ENCODE results near the gene MIXL1.
"Not testable (repeated sequence)": the region's sequence is repeated elsewhere in the genome, so short reads cannot be mapped to it uniquely, and the experiment has no call there.

Gene MIXL1

DNA sequence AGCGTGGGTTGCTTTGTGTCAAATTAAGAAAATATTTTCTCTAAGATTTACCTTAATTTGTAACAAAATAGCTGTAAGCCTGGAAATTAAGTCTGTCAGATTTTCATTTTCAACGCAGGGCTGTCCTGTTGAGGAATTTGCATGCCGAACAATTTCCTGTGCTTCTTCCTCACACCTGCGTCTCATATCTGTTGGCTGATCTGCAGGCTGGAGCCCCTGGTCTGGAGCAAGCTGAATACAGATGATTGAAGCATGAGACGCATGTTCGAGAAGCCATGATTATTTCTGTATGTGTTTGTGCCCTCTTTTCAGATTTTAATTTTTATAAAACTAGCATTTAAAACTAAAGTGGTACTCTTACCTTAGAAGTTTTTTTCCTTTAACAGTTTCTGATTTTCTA, 9.8 kb downstream of the MIXL1 start:
- no peak overlapping the region for H3K4me3 ChIP-seq (ENCODE audit: low read length)
- TF ChIP-seq, protein P1, sequence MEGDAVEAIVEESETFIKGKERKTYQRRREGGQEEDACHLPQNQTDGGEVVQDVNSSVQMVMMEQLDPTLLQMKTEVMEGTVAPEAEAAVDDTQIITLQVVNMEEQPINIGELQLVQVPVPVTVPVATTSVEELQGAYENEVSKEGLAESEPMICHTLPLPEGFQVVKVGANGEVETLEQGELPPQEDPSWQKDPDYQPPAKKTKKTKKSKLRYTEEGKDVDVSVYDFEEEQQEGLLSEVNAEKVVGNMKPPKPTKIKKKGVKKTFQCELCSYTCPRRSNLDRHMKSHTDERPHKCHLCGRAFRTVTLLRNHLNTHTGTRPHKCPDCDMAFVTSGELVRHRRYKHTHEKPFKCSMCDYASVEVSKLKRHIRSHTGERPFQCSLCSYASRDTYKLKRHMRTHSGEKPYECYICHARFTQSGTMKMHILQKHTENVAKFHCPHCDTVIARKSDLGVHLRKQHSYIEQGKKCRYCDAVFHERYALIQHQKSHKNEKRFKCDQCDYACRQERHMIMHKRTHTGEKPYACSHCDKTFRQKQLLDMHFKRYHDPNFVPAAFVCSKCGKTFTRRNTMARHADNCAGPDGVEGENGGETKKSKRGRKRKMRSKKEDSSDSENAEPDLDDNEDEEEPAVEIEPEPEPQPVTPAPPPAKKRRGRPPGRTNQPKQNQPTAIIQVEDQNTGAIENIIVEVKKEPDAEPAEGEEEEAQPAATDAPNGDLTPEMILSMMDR (conservative IDR thresholded peaks at IDR 0.05; ENCODE audit: low read length): no peak
- no peak for DNase-seq (ENCODE audit: low read depth)

DNA sequence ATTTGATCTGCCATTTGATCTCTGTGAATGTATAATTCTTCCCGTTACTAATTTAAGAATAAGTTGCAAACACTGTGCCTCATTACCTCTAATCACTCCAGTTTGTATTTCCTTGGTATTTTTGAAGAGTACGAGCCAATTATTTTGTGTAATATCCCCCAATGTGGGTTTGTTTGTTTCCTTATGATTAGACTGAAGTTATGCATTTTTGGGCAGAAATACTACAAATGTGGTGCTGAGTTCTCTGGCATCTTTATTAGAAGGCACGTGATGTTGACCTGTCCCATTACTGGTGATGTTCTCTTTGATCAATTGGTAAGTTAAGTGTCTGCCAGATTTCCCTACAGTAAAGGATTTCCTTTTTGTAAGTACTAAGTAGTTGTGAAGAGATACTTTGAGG, 10.3 kb downstream of the MIXL1 start:
- no peak overlapping the region for H3K4me3 ChIP-seq (ENCODE audit: low read length)
- DNase-seq (ENCODE audit: low read depth): no peak
- TF ChIP-seq, protein P1 (conservative IDR thresholded peaks at IDR 0.05; ENCODE audit: low read length): no peak

DNA sequence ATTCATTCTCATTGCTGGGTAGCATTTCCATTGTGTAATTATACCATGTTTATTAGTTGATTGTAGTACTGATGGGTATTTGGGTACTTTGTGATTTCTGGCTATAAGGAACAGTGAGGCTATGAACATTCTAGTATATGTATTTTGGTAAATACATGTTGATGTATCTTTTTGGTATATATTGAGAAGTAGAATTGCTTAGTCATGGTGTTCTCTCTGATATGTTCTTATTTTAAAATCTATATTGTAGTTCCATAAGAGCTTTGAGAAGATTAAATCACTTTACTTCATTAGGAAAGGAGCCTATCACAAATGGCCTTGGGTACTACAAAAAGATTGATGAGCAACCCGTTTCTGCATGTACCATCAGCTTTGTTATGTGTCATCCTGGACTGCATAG, 13.4 kb downstream of the MIXL1 start:
- DNase-seq (ENCODE audit: low read depth): no peak
- no peak overlapping the region for H3K4me3 ChIP-seq (ENCODE audit: low read length)
- TF ChIP-seq, protein P1 (conservative IDR thresholded peaks at IDR 0.05; ENCODE audit: low read length): no peak

DNA sequence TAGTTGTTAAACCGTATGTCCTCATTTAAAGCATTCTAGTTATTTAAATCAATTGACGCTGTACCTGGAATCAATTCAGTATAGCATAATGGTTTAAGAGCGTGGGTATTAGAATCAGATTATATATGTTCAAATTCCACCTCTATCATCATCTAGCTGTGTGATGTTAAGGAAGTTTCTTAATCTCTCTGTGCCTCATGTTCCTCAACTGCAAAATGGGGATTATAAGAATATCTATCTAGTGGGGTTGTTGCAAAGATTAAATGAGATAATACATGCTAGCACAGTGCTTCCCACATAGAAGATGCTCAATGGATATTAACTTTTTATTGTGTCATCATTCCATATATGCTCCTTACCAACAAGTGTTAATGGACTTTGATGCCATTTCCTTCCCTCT, 16.0 kb downstream of the MIXL1 start:
- no peak for DNase-seq (ENCODE audit: low read depth)
- TF ChIP-seq, protein P1 (conservative IDR thresholded peaks at IDR 0.05; ENCODE audit: low read length): no peak
- H3K4me3 ChIP-seq (ENCODE audit: low read length): no peak overlapping the region

DNA sequence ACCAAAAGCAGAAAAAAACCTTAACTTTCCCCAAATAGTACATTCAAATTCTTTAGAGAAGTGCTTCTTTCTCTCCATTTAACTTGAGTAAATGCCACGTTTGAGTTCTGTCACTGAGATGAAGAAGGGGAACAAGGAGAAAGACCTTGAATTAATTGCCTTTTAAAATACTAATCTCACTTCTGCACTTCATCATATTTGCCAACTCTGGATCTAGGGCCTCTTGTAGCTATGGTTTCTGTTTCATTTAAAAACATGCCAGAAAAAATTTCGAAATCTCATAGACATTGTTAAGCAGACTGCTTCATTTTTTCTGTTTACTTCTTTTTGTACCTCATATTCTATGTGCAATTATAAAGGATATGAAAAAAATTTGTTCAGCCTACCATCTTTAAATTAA, 24.6 kb downstream of the MIXL1 start:
- DNase-seq (ENCODE audit: low read depth): peak; percentile 53
- TF ChIP-seq, protein P1 (conservative IDR thresholded peaks at IDR 0.05; ENCODE audit: low read length): no peak

DNA sequence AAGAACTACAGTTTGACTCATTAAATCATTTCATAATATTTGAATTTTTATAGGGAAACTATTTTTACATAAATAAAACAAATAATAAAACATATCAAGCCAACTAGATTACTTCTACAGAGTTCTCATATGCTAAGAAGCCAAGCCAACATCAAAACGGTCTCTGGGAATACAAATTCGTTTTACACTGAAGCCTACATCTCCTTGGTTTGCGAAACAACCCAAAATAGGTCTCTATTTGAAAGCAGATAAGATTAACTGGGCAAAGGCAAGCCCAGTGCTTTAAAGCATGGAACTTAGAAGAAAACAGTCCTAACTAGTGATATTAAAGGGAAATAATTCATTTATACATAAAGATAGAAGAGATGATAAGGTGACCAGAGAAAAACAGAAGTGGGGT, 25.3 kb downstream of the MIXL1 start:
- no peak overlapping the region for H3K4me3 ChIP-seq (ENCODE audit: low read length)
- DNase-seq (ENCODE audit: low read depth): no peak
- TF ChIP-seq, protein P1 (conservative IDR thresholded peaks at IDR 0.05; ENCODE audit: low read length): no peak

More for the DNA sequence above, 24.6 kb downstream of the MIXL1 start:
- H3K4me3 ChIP-seq (ENCODE audit: low read length): no peak overlapping the region

DNA sequence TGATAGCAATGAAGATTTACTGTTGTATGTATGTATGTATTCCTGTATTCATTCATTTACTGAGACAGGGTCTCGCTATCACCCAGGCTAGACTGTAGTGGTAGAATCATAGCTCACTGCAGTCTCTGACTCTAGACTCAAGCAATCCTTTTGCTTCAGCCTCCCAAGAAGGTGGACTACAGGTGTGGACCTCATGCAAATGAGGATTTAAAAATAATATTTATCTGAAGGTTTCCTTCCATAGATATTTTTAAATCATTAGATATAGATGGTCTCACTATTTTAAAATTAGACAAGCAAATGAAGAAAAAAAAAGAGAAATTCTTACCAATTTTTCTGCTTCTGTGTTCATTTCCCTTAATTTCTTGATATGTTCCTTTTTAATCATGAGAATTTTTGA, 27.0 kb downstream of the MIXL1 start:
- TF ChIP-seq, protein P1 (conservative IDR thresholded peaks at IDR 0.05; ENCODE audit: low read length): no peak
- no peak overlapping the region for H3K4me3 ChIP-seq (ENCODE audit: low read length)
- no peak for DNase-seq (ENCODE audit: low read depth)

DNA sequence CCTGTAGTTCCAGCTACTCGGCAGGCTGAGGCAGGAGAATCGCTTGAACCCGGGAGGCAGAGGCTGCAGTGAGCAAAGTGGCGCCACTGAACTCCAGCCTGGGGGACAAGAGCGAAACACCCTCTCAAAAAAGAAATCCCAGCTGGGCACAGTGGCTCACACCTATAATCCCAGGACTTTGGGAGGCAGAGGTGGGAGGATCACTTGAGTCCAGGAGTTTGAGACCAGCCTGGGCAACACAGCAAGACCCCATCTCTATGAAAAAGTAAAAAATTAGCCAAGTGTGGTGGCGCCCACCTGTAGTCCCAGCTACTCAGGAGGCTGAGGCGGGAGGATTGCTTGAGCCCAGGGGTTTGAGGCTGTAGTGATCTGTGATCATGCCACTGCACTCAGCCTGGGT, 29.4 kb downstream of the MIXL1 start:
- not testable (repeated sequence) for DNase-seq (ENCODE audit: low read depth); H3K4me3 ChIP-seq (ENCODE audit: low read length)
